Embryonic facial prominence (tissue), 1 donor: ENCODE results near the gene PLXNA2.

Experiments
- DNase-seq: peaks from one replicate; pipeline ENCODE4 v3.0.0-alpha.2; 2016; ENCODE audit errors: extremely low spot score

The PLXNA2 gene

GRCh38 chr1:208117409-208117808 lies 126.8 kb downstream of the PLXNA2 start:
- DNase-seq = no peak

- DNase-seq = no peak
These were observed 128.1 kb downstream of the PLXNA2 start for GRCh38 chr1:208115924-208116640.

- no peak for DNase-seq
These were observed 131.2 kb downstream of the PLXNA2 start for GRCh38 chr1:208113011-208113410.

GRCh38 chr1:208112401-208112800 lies 131.8 kb downstream of the PLXNA2 start:
- no peak for DNase-seq

GRCh38 chr1:208111646-208112190 lies 132.5 kb downstream of the PLXNA2 start:
- no peak for DNase-seq

GRCh38 chr1:208110296-208110695 lies 133.9 kb downstream of the PLXNA2 start:
- no peak for DNase-seq

GRCh38 chr1:208108646-208109330 lies 135.4 kb downstream of the PLXNA2 start:
- no peak for DNase-seq

- DNase-seq = no peak
These were observed 136.0 kb downstream of the PLXNA2 start for GRCh38 chr1:208108213-208108608.

GRCh38 chr1:208107425-208108212 lies 136.6 kb downstream of the PLXNA2 start:
- no peak for DNase-seq

GRCh38 chr1:208106218-208106617 lies 138.0 kb downstream of the PLXNA2 start:
- DNase-seq = no peak

- DNase-seq = no peak
These were observed 138.4 kb downstream of the PLXNA2 start for GRCh38 chr1:208105756-208106155.

GRCh38 chr1:208103597-208104513 lies 140.3 kb downstream of the PLXNA2 start:
- DNase-seq = no peak

GRCh38 chr1:208101661-208102431 lies 142.3 kb downstream of the PLXNA2 start:
- no peak for DNase-seq

- no peak for DNase-seq
These were observed 143.3 kb downstream of the PLXNA2 start for GRCh38 chr1:208100906-208101305.

GRCh38 chr1:208100106-208100505 lies 144.1 kb downstream of the PLXNA2 start:
- no peak for DNase-seq

- no peak for DNase-seq
These were observed 145.4 kb downstream of the PLXNA2 start for GRCh38 chr1:208098773-208099172.

- no peak for DNase-seq
These were observed 150.1 kb downstream of the PLXNA2 start for GRCh38 chr1:208093754-208094719.

GRCh38 chr1:208093046-208093445 lies 151.1 kb downstream of the PLXNA2 start:
- no peak for DNase-seq
